Activated CD8-positive, alpha-beta memory T cell treated with anti-CD3 and anti-CD28 coated beads, Interleukin-2, amount 50 U/mL, for 24 hours (primary cell): ENCODE data around the gene ZNF652.
"Not testable (repeated sequence)": the region's sequence is repeated elsewhere in the genome, so short reads cannot be mapped to it uniquely, and the experiment has no call there.

ENCODE experiments used
- DNase-seq: peaks from one replicate; pipeline ENCODE4 v3.0.0-alpha.2; 2020; ENCODE audit errors: extremely low read depth

Gene ZNF652

DNA sequence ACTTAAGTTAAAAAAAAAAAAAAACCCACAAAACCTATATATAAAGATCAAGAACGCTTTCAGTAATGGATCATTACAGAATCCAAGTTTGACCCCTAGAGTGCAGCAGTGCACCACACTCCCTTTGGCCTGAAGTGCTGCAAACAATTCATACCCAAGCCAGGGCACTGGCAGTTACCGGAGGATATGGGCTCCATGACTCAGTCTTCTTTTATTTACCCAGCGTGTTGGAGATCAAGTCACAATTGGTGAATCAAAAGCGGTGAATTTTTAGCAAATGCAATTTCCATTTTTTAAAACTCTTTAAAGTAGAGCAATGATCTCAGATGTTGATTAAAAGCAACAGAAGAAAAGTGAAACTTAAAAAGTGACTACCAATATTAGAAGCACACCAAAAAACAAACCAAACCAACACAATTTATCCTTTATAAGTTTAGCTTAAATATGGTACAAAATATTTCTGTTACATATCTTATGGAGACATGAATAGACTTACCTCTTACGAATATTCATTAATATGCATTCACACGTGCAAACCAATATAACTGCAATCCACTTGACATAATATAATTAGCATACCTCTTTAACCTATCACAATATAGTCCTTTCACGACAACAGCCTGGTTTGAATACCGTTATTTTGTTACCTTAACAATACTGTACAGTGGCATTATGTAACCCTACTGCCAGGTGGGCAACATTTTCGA is 46.3 kb downstream of the ZNF652 start:
- peak; percentile 55 for DNase-seq

DNA sequence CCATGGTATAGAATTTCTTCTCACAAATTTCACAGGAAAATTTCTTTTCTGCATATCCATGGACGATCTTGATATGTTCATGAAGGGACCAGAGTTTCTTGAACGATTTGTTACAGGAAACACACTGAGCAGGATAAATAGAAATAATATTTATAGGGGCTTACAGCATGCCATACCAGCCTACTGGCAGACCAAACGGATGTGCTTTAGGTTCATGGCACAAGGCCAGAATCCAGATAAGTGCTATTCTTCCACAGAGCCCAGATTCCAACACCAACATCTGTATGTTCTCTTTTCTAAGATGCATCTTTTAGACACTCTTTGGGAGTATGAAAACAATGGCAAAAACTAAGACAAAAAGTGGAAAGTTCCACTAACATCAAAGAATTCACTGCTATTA is 49.3 kb downstream of the ZNF652 start:
- DNase-seq, result no peak

DNA sequence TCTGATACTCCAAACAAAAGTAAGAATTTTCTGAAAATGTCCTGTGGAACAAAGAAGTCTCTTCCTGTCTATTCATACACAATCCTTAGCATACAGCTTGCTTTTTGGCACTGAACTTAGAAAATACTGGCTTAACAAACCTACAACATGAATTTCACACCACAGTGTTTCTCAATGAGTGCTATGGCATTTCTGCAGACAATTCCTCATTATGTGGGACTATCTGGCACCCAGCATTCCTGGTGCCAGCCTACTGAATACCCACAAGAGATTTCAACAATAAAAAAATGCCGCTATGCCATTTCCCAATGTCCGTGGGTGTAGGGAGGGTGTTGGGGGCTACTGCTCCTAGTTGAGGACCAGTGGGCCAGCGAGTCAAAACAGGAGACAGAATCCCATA is 62.1 kb downstream of the ZNF652 start:
- DNase-seq, result no peak

DNA sequence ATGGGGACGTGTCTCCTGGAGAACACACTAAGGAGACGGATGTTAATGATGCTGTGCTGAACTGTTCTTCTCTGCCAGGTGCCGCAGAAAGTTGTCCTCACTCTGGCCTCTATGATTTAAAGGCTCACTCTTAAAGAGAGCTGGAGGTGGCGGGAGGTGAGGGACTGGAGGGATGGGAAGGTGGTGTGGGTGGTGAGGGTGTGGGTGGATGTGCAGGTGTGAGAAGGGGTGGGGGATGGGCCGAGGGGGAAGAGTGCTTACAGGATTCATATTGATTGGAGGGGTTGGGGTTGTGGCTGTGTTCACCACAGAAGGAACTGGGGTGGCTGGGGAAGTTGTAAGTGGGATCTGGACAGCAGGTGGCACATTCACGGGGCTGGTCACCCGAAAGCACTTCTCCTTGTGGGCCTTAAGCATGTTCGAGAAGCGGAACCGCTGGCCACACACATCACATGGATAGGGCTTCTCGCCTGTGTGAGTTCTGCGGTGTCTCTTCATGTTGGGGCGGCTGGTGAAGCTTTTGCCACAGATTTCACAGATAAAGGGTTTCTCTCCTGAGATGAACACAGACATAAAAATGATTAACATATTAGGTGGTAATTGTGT is 63.6 kb downstream of the ZNF652 start:
- no peak for DNase-seq

GRCh38 chr17:49297141-49297540 is 64.9 kb downstream of the ZNF652 start:
- DNase-seq, result no peak

DNA sequence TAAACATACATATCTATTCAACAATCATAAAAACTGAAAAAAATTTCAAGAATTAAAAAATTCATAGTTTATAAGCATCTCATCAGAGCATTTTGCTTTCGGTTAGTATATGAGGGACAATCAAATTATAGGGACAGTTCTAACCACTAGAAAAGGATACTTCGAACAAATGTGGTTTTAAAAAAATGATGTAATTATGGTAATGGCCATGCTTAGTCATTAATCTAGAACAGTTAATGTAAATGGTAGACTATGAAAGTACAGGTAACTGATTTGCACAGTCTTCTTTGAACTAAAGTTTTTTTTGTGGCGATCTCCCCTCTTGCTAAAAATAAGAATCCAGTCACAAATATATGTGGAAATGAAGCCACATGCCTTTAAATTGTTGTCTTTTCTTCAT is 67.9 kb downstream of the ZNF652 start:
- no peak for DNase-seq

DNA sequence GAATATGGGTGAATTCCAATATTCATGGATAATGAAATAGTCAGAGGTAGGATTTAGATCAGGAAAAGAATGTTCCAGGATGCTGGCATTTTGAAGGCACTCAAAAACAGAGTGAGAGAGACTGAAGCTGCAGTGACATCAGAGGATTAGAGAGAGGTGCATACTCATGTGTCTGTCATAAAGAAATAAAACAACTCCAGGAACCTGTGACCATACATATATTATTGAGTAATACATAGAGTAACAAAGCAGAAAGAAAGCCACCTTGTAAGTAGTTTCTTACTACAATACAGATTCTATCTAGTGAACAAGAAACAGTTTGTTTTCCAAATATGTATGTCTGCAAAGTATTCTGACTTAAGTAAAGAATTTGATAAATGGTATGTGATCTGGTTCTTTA is 69.1 kb downstream of the ZNF652 start:
- DNase-seq, result no peak

DNA sequence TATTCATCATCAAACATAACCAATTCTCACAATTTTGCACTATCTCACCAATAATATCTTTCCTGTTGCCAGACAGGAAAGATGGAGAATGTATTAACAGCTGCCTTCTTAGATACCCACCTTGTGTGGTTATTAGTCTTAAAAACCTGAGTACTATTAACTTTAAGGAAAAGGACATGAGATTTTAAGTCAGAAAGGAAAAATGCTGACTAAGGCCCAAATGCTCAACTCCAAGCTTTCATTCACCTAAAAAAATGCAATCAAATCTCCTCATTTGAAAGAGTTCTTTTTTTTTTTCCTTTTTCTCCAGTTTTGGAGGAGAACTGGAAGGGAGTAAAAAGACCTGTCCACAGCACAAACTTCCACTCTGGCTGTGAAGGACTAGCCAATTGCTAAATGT is 70.1 kb downstream of the ZNF652 start:
- DNase-seq, result no peak

GRCh38 chr17:49290690-49291359 is 71.2 kb downstream of the ZNF652 start:
- no peak for DNase-seq

GRCh38 chr17:49288388-49288787 is 73.7 kb downstream of the ZNF652 start:
- DNase-seq, result no peak

- DNase-seq, result no peak
Measured at GRCh38 chr17:49287481-49287880, 74.6 kb downstream of the ZNF652 start.

GRCh38 chr17:49286261-49286973 is 75.6 kb downstream of the ZNF652 start:
- not testable (repeated sequence) for DNase-seq

DNA sequence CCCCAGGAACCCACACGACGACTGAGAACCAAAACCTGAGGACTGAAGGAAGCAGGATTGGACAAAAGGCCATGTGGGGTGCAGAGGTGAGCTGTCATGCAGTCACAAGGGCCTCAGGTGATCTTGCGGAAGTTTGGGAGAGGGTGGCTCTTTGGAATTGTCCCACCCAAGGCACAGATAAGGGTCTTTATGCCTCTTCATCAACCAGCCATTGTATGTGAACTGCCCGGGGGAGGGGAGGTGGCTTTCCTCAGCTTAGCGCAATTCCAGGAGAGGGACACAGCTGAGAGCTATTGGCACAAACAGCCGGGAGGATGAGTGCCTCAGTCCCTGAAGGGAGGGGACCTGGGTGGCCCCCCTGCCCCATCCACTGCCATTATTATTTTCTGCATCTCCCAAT is 76.3 kb downstream of the ZNF652 start:
- DNase-seq, result no peak

- no peak for DNase-seq
Measured at GRCh38 chr17:49280918-49281317, 81.1 kb downstream of the ZNF652 start.

GRCh38 chr17:49280061-49280460 is 82.0 kb downstream of the ZNF652 start:
- DNase-seq, result no peak

DNA sequence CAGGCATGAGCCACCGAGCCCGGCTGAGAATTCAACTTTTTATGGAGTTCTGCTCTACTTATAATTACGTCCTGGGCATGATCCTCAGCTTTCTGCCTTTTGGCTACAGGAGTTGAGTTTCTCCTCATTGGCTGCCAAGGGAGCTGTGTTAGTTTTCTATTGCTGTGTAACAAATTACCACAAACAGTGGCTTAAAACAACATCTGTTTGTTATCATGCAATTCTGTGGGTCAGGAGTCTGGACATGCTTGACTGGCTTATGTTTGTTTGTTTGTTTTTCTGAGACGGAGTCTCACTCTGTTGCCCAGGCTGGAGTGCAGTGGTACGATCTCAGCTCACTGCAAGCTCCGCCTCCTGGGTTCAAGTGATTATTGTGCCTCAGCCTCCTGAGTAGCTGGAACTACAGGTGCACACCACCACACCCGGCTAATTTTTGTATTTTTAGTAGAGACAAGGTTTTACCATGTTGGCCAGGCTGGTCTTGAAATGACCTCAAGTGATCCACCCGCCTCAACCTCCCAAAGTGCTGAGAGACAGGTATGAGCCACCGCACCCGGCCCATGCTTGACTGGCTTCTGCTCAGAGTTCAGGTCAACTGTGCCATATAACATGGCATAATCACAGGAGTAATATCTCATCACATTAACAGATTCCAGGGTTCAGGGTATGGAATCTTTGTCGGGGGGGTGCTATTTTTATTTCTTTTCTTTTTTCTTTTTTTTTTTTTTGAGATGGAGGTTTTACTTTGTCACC is 82.6 kb downstream of the ZNF652 start:
- not testable (repeated sequence) for DNase-seq

- DNase-seq, result no peak
Measured at GRCh38 chr17:49278076-49278475, 84.0 kb downstream of the ZNF652 start.

- no peak for DNase-seq
Measured at GRCh38 chr17:49277638-49278037, 84.4 kb downstream of the ZNF652 start.

DNA sequence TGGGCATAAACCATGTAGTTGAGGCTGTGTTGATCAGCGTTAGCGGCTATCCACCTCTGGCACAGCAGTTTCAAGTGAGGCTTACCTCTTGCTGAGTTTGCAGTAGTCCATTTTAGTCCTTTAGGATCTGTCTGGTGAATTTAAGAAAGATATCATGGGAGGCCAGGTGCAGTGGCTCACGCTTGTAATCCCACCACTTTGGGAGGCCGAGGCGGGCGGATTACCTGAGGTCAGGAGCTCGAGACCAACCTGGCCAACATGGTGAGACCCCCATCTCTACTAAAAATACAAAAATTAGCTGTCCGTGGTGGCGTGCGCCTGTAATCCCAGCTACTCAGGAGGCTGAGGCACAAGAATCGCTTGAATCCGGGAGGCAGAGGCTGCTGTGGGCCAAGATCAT is 86.1 kb downstream of the ZNF652 start:
- not testable (repeated sequence) for DNase-seq

- DNase-seq, result no peak
Measured at GRCh38 chr17:49269356-49269755, 92.7 kb downstream of the ZNF652 start.

- no peak for DNase-seq
Measured at GRCh38 chr17:49267912-49268311, 94.1 kb downstream of the ZNF652 start.

DNA sequence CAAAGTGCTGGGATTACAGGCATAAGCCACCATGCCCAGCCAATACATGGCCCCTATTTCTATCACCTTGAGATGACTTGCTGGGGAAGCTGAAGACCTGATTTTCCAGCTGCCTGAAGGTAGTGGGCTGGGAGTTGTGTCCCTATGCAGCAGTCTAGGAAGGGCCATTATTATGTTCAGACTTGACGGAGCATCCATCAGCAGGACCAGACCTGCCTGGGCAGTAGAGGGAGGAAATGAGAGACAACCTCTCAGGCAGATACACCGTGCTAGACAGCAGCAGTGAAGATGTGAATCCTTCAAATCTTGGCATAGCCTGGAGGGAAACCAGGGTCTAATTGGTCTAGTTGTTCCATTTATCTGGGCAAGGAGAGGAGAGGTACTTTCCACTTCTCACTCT is 95.8 kb downstream of the ZNF652 start:
- DNase-seq, result no peak
